SK-N-SH (cell line): Measurements from ENCODE around the gene NTRK3. TPM values are rescaled to one million over a fixed set of nuclear protein-coding genes. Genes with fewer than 3 reads are reported as not detected.

Experiments
- CTCF ChIA-PET: fragments of 300-600, 350-600 bp; formaldehyde crosslinking; extraction: SDS; loops from one replicate; lab custom pipeline; 2021; lab: Yijun Ruan, JAX
- POLR2A ChIA-PET: fragments of 350-600 bp; sonication (Branson Sonifier 250); formaldehyde crosslinking; extraction: SDS; loops from one replicate; lab custom pipeline; 2020; ENCODE audit warnings: antibody characterized with exemption, inconsistent platforms; lab: Yijun Ruan, JAX
- DNase-seq: peaks from one replicate; pipeline ENCODE4 v3.0.0; 2012
- H2AFZ ChIP-seq: fragments of 200-600 bp; sonication (generic); 2 replicates; pipeline ENCODE4 v1.8.1; 2016; ENCODE audit warnings: antibody characterized with exemption, mild to moderate bottlenecking, low read depth
- H3F3A ChIP-seq: fragments of 200-600 bp; sonication (generic); replicated peaks from 2 replicates; pipeline ENCODE3; 2016; ENCODE audit warnings: antibody characterized with exemption, mild to moderate bottlenecking; ENCODE audit not compliant: insufficient read depth
- H3K27ac ChIP-seq, 2 experiments: fragments of 200-500 bp in 1 of 2; fragments of 200-600 bp in 1 of 2; sonication (Bioruptor generic) in 1 of 2; sonication (generic), shearing (Covaris generic) in 1 of 2; 2 replicates each; pipeline versions ENCODE4 v1.5.1 to v1.6.1; 2014 to 2016; ENCODE audit warnings: low read depth in 2 of 2, inconsistent platforms in 1 of 2, low read length in 1 of 2, mild to moderate bottlenecking in 1 of 2, mixed read lengths in 1 of 2
- H3K27me3 ChIP-seq: fragments of 200-600 bp; sonication (generic), shearing (Covaris generic); 2 replicates; pipeline ENCODE4 v1.6.1; 2016; ENCODE audit warnings: mixed run types; ENCODE audit not compliant: insufficient read depth
- H3K36me3 ChIP-seq, 2 experiments: fragments of 200-500 bp in 1 of 2; fragments of 200-600 bp in 1 of 2; sonication (Bioruptor generic) in 1 of 2; sonication (generic) in 1 of 2; replicated peaks in 1 of 2; 2 replicates each; pipeline versions ENCODE3 to v1.5.1; 2014 to 2016; ENCODE audit warnings: low read length in 1 of 2, mild to moderate bottlenecking in 1 of 2; ENCODE audit not compliant: insufficient read depth in 2 of 2, control insufficient read depth in 1 of 2
- H3K4me1 ChIP-seq, 2 experiments: fragments of 200-500 bp in 1 of 2; fragments of 200-600 bp in 1 of 2; sonication (Bioruptor generic) in 1 of 2; sonication (generic), shearing (Covaris generic) in 1 of 2; 2 replicates each; pipeline versions ENCODE4 v1.5.1 to v1.6.1; 2014 to 2016; ENCODE audit warnings: low read depth in 1 of 2, low read length in 1 of 2, mixed run types in 1 of 2; ENCODE audit not compliant: insufficient read depth in 2 of 2, control insufficient read depth in 1 of 2
- H3K4me2 ChIP-seq: fragments of 200-600 bp; sonication (generic), shearing (Covaris generic); 2 replicates; pipeline ENCODE4 v1.6.1; 2017; ENCODE audit warnings: mixed run types
- H3K4me3 ChIP-seq, 2 experiments: fragments of 200-500 bp in 1 of 2; fragments of 200-600 bp in 1 of 2; sonication (Bioruptor generic) in 1 of 2; sonication (generic), shearing (Covaris generic) in 1 of 2; 2 replicates each; pipeline versions ENCODE4 v1.5.1 to v1.8.1; 2014 to 2016; ENCODE audit warnings: low read depth in 2 of 2, inconsistent platforms in 1 of 2, low read length in 1 of 2, mild to moderate bottlenecking in 1 of 2, mixed read lengths in 1 of 2, moderate library complexity in 1 of 2
- H3K79me2 ChIP-seq: fragments of 200-600 bp; sonication (generic); 2 replicates; pipeline ENCODE4 v1.8.1; 2017; ENCODE audit warnings: mild to moderate bottlenecking; ENCODE audit not compliant: insufficient read depth
- H3K9ac ChIP-seq: fragments of 200-600 bp; sonication (generic); 2 replicates; pipeline ENCODE4 v1.6.1; 2017; ENCODE audit warnings: mixed run types
- H3K9me2 ChIP-seq: fragments of 200-600 bp; sonication (generic); 2 replicates; pipeline ENCODE4 v1.6.1; 2017; ENCODE audit warnings: mixed run types
- H3K9me3 ChIP-seq: fragments of 200-600 bp; sonication (generic); 2 replicates; pipeline ENCODE4 v1.6.1; 2017; ENCODE audit warnings: mixed run types, mild to moderate bottlenecking, moderate library complexity
- H4K20me1 ChIP-seq: fragments of 200-600 bp; sonication (generic); 2 replicates; pipeline ENCODE4 v1.6.1; 2017; ENCODE audit warnings: mild to moderate bottlenecking, mixed run types; ENCODE audit not compliant: insufficient read depth
- CHD2 ChIP-seq: fragments of 150-350 bp; IDR thresholded peaks from 2 replicates; pipeline ENCODE4 v1.6.1; 2018; ENCODE audit warnings: low read length; ENCODE audit not compliant: partially characterized antibody
- CTCF ChIP-seq: fragments of 200-600 bp; sonication (generic); IDR thresholded peaks from 2 replicates; pipeline ENCODE4 v1.6.1; 2017; ENCODE audit warnings: antibody characterized with exemption, mild to moderate bottlenecking, moderate library complexity
- ELF1 ChIP-seq: IDR thresholded peaks from 2 replicates; pipeline ENCODE4 v1.4.0; 2012
- FOXJ3 ChIP-seq: sonication (generic); formaldehyde crosslinking; IDR thresholded peaks from 2 replicates; pipeline ENCODE4 v1.5.1; 2020; ENCODE audit warnings: mild to moderate bottlenecking, missing genetic modification reagents
- FOXM1 ChIP-seq: IDR thresholded peaks from 2 replicates; pipeline ENCODE4 v1.4.0; 2012; ENCODE audit warnings: low read depth, mild to moderate bottlenecking
- IRF3 ChIP-seq: fragments of 150-350 bp; IDR thresholded peaks from 2 replicates; pipeline ENCODE4 v1.6.1; 2016; ENCODE audit warnings: mild to moderate bottlenecking, low read depth, low read length
- NFIC ChIP-seq: IDR thresholded peaks from 2 replicates; pipeline ENCODE4 v1.4.0; 2012; ENCODE audit warnings: borderline replicate concordance
- NRF1 ChIP-seq: IDR thresholded peaks from 2 replicates; pipeline ENCODE4 v1.6.1; 2012; ENCODE audit warnings: low read depth, mild to moderate bottlenecking, low read length
- PBX3 ChIP-seq: IDR thresholded peaks from 2 replicates; pipeline ENCODE4; 2012
- POLR2AphosphoS5 ChIP-seq: IDR thresholded peaks from 2 replicates; pipeline ENCODE4 v1.6.1; 2012; ENCODE audit warnings: low read depth, low read length
- RCOR1 ChIP-seq: fragments of 150-350 bp; IDR thresholded peaks from 2 replicates; pipeline ENCODE4 v1.6.1; 2017; ENCODE audit warnings: antibody characterized with exemption, low read length
- REST ChIP-seq: IDR thresholded peaks from 2 replicates; pipeline ENCODE4 v1.6.1; 2012; ENCODE audit warnings: mild to moderate bottlenecking, low read depth, low read length, moderate library complexity
- RXRA ChIP-seq: IDR thresholded peaks from 2 replicates; pipeline ENCODE4 v1.4.0; 2012; ENCODE audit warnings: low read depth, mild to moderate bottlenecking, borderline replicate concordance
- SIN3A ChIP-seq: IDR thresholded peaks from 2 replicates; pipeline ENCODE4 v1.6.1; 2012; ENCODE audit warnings: low read depth, mild to moderate bottlenecking, low read length, moderate library complexity, borderline replicate concordance
- SMC3 ChIP-seq: IDR thresholded peaks from 2 replicates; pipeline ENCODE4 v1.6.1; 2012; ENCODE audit warnings: low read depth, low read length, improper control_type of control experiment
- TEAD4 ChIP-seq: IDR thresholded peaks from 2 replicates; pipeline ENCODE4 v1.4.0; 2012; ENCODE audit warnings: mild to moderate bottlenecking, borderline replicate concordance; ENCODE audit not compliant: insufficient read depth
- YY1 ChIP-seq: IDR thresholded peaks from 2 replicates; pipeline ENCODE4 v1.4.0; 2012; ENCODE audit warnings: low read depth, mild to moderate bottlenecking
- ZBTB33 ChIP-seq: IDR thresholded peaks from 2 replicates; pipeline ENCODE4 v1.4.0; 2012; ENCODE audit warnings: low read depth, borderline replicate concordance
- WGBS: methylation state at CpG from one replicate; pipeline ENCODE4 v1.1.6; 2017; ENCODE audit warnings: low lambda C conversion rate; 5-methylcytosine and 5-hydroxymethylcytosine counted together
- polyA plus RNA-seq, 3 experiments: library from polyadenylated mRNA; depleted of rRNA; stranded (reverse); fragments of >200 nt; gene quantifications; 2 replicates each; pipeline ENCODE4 v1.2.3, GENCODE V29; 2012

The NTRK3 gene
- polyA plus RNA-seq, 1 of the 3 experiments (the other 2 are of a cell fraction) = 2.6 TPM

GRCh38 chr15:88249220-88249619, 7.3 kb downstream of the NTRK3 start:
- Histone ChIP-seq H3K9ac (no peak overlapping the region), H4K20me1 (no peaks in the 10 kb centered on the region), H3K9me2 (no peaks in the 10 kb centered on the region), H3K4me1 (peaks cover 0 to 8% of the 10 kb centered on the region in 2 experiments; a peak in 1 of 4 replicates), H3K4me3 (no peak overlapping the region), H2AFZ (no peak overlapping the region), H3K27ac (no peak overlapping the region), H3K27me3 (peaks cover 6% of the 10 kb centered on the region; the same call in 1 of the 2 replicates), H3F3A (no peaks in the 10 kb centered on the region), H3K79me2 (no peaks in the 10 kb centered on the region), H3K36me3 (no peaks in the 10 kb centered on the region), H3K4me2 (no peak overlapping the region), H3K9me3 (no peaks in the 10 kb centered on the region)
- ChIA-PET POLR2A (no interaction called here), CTCF (interaction anchor here (1.6 to 16.7 kb wide), 4 partner anchors 8 to 203 kb away, joined by 4 to 195 read pairs (median 78); no protein-coding TSS in a partner anchor)
- TF ChIP-seq ZBTB33 (no peak), FOXM1 (no peak), POLR2AphosphoS5 (no peak), TEAD4 (no peak), ELF1 (no peak), SIN3A (no peak), NFIC (no peak), NRF1 (no peak), CHD2 (no peak), REST (no peak), FOXJ3 (CRISPR knock-in tag) (no peak), RXRA (no peak), IRF3 (no peak), PBX3 (no peak), YY1 (no peak), SMC3 (no peak), RCOR1 (no peak), CTCF (no peak)
- no CpG with 5 or more reads among the region's 6 CpGs for whole genome bisulfite sequencing
- DNase-seq = no peak
